ENCODE measurements around the gene ZMYM4.
"Not testable (repeated sequence)": the region's sequence is repeated elsewhere in the genome, so short reads cannot be mapped to it uniquely, and the experiment has no call there.

Gene ZMYM4

DNA sequence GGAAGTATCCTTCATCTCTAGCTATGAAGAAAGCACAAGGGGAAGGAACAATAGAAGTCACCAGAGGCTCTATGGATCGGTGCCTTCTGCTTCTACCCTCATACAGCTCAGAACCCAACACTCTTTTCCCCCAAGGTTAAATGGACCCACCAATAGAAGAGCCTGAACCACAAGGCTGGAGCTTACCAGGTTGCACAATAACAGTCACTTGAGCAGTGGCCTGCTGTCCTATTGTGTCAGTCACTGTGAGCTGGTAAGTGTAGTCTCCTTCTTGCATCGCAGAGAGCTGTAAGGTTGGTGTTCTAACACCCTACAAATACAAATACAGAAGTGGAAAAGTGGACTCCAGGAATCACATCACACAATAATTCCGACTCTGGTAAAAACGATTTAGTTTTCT lies 185.7 kb downstream of the ZMYM4 start:
- no peak overlapping the region for H3K27ac ChIP-seq
- no peak for TF ChIP-seq ZFX (IDR thresholded peaks at IDR 0.05; ENCODE audit: borderline replicate concordance)
- TF ChIP-seq, protein P1, sequence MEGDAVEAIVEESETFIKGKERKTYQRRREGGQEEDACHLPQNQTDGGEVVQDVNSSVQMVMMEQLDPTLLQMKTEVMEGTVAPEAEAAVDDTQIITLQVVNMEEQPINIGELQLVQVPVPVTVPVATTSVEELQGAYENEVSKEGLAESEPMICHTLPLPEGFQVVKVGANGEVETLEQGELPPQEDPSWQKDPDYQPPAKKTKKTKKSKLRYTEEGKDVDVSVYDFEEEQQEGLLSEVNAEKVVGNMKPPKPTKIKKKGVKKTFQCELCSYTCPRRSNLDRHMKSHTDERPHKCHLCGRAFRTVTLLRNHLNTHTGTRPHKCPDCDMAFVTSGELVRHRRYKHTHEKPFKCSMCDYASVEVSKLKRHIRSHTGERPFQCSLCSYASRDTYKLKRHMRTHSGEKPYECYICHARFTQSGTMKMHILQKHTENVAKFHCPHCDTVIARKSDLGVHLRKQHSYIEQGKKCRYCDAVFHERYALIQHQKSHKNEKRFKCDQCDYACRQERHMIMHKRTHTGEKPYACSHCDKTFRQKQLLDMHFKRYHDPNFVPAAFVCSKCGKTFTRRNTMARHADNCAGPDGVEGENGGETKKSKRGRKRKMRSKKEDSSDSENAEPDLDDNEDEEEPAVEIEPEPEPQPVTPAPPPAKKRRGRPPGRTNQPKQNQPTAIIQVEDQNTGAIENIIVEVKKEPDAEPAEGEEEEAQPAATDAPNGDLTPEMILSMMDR (IDR thresholded peaks at IDR 0.05), result no peak

DNA sequence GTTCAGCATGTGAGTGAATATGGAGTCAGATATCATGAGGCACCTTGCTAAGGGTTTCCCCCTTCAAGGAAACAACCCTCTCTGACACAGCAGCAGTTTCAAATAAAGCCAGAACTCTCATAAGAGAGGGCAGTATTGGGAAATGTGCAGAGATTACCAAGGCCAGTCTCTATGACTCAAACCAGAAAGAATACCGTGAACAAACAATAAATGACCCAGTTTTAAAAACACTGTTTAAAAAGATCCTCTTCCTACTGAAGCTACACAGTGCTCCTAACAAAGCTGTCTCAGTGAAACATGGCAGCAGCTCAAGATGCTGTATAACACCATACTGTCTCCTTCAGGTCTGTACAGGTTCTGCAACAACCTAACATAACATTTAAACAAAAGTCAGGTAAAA lies 186.1 kb downstream of the ZMYM4 start:
- TF ChIP-seq, protein P1 (IDR thresholded peaks at IDR 0.05), result no peak
- no peak for TF ChIP-seq ZFX (IDR thresholded peaks at IDR 0.05; ENCODE audit: borderline replicate concordance)
- H3K27ac ChIP-seq, result no peak overlapping the region

DNA sequence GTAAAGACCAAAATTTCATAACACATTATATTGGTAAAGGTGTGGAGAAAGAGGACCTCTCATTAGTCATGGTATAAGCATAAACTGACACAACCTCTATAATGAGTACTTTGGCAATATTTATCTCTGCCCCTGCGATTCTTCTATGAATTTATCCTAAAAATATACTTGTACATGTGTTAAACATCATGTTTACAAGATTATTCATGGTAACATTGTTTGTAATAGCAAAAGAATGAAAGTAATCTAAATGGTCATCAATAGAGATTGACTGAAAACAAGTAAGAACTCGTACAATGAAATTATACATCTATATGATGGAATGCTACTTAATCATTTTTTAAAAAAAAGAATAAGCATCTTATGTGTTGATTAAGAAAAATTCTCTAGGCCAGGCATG lies 192.3 kb downstream of the ZMYM4 start:
- TF ChIP-seq, protein P1 (IDR thresholded peaks at IDR 0.05), result no peak
- TF ChIP-seq ZFX (IDR thresholded peaks at IDR 0.05; ENCODE audit: borderline replicate concordance), result no peak
- H3K27ac ChIP-seq, result no peak overlapping the region

DNA sequence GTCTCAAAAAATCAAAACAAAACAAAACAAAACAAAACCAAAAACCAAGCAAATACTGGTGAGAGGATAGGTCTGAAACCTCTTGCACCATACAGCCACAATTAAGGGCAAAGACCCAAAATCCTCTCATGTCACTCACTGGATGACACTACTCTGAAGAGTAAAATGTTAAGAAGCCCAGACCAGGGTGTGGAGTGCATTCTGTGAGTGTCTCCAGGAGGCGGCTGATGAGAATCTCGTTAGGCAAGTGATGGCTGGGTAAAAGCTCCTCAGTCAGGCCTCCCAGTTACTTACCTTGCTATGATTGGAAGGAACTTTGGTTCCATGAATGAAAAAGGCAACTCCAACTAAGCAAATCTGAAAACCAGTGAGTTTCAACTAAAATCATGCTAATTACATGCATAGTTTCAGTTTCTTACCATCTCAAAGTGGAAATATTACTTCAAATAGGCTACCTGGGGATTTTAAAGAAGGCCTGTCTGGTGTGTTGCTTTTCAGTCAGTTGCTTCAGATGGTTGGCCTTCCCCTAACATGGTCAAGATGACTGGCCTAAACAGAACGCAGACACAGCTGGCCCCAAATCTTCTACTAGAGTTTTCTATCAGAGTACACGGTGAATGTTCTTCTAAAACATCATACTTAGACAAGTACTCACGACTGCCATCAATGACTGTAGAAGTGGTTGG lies 193.6 kb downstream of the ZMYM4 start:
- TF ChIP-seq, protein P1 (IDR thresholded peaks at IDR 0.05), result no peak
- TF ChIP-seq ZFX (IDR thresholded peaks at IDR 0.05; ENCODE audit: borderline replicate concordance), result no peak
- no peak overlapping the region for H3K27ac ChIP-seq

DNA sequence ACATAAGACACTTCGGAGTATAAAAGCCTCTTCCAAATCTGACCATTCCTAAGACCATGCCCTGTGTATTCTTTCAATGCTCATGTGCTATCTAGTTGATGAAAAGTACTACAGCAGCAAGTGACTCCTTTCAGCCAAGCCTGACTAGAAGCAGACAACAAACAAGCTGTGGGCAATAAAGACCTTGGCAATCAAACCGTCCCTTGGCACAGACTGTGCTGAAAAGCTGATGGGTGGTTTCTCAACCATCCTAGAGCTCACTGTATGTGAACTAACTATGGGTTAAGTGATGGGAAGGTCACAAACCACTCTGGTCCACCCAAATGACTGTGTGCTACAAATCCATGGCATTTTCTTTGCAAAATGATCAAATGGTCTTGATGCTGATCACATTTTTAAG lies 194.7 kb downstream of the ZMYM4 start:
- H3K27ac ChIP-seq, result no peak overlapping the region
- no peak for TF ChIP-seq ZFX (IDR thresholded peaks at IDR 0.05; ENCODE audit: borderline replicate concordance)
- TF ChIP-seq, protein P1 (IDR thresholded peaks at IDR 0.05), result no peak

DNA sequence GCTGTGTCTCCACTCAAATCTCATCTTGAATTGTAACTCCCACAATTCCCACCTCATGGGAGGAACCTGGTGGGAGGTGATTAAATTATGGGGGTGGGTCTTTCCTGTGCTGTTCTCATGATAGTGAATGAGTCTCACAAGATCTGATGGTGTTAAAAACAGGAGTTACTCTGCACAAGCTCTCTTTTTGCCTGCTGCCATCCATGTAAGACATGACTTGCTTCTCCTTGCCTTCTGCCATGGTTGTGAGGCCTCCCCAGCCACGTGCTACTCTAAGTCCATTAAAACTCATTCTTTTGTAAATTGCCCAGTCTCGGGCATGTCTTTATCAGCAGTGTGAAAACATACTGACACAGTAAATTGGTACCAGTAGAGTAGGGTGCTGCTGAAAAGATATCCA lies 195.2 kb downstream of the ZMYM4 start:
- not testable (repeated sequence) for H3K27ac ChIP-seq

DNA sequence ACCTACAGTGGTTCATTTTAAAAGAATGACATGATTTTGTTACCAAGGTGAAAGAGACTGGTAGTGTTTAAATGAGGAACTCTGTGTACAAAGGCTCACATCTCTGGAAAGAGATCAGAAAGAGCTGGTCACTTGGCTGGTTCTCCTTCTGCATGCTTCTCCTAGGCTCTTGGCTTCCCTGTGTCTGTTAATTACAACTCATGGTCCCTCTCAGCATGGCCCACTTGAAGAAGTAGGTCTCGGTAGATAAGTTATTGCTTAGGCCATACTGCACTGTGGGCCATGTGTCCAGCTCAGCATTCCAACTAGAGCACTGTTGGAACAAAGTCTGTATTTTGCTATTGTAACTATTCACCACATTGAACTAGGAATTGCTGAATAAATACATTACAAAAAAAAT lies 197.6 kb downstream of the ZMYM4 start:
- H3K27ac ChIP-seq, result no peak overlapping the region
- no peak for TF ChIP-seq ZFX (IDR thresholded peaks at IDR 0.05; ENCODE audit: borderline replicate concordance)
- TF ChIP-seq, protein P1 (IDR thresholded peaks at IDR 0.05), result no peak
